ENCODE measurements around the gene S100A10. TPM values are rescaled to one million over a fixed set of nuclear protein-coding genes. Genes with fewer than 3 reads are reported as not detected.
A peak's percentile ranks its signal among the peaks of the same experiment; 100 is the strongest.

S100A10 gene
- polyA plus RNA-seq, 1 experiment = 200 TPM

GRCh38 chr1:152014943-152015342 is 21.3 kb upstream of the S100A10 start:
- no peak for DNase-seq (ENCODE audit: low read depth, low spot score)
- TF ChIP-seq, protein P1, sequence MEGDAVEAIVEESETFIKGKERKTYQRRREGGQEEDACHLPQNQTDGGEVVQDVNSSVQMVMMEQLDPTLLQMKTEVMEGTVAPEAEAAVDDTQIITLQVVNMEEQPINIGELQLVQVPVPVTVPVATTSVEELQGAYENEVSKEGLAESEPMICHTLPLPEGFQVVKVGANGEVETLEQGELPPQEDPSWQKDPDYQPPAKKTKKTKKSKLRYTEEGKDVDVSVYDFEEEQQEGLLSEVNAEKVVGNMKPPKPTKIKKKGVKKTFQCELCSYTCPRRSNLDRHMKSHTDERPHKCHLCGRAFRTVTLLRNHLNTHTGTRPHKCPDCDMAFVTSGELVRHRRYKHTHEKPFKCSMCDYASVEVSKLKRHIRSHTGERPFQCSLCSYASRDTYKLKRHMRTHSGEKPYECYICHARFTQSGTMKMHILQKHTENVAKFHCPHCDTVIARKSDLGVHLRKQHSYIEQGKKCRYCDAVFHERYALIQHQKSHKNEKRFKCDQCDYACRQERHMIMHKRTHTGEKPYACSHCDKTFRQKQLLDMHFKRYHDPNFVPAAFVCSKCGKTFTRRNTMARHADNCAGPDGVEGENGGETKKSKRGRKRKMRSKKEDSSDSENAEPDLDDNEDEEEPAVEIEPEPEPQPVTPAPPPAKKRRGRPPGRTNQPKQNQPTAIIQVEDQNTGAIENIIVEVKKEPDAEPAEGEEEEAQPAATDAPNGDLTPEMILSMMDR (IDR thresholded peaks at IDR 0.05; ENCODE audit: low read depth, low read length) = no peak
- CTCF ChIA-PET = interaction anchor here (1.2 to 7.0 kb wide), 4 partner anchors 14 to 80 kb away, joined by 3 to 85 read pairs (median 52); no protein-coding TSS in a partner anchor
- Histone ChIP-seq H3K27ac (ENCODE audit: low read depth, low read length) (no peak overlapping the region), H3K4me3 (ENCODE audit: low read depth, low read length) (no peak overlapping the region), H3K9me3 (ENCODE audit: control insufficient read depth, insufficient read depth, low read length) (no peaks in the 10 kb centered on the region), H3K27me3 (ENCODE audit: control insufficient read depth, insufficient read depth, low read length) (peaks cover 13% of the 10 kb centered on the region)
- POLR2A ChIA-PET = no interaction called here

DNA sequence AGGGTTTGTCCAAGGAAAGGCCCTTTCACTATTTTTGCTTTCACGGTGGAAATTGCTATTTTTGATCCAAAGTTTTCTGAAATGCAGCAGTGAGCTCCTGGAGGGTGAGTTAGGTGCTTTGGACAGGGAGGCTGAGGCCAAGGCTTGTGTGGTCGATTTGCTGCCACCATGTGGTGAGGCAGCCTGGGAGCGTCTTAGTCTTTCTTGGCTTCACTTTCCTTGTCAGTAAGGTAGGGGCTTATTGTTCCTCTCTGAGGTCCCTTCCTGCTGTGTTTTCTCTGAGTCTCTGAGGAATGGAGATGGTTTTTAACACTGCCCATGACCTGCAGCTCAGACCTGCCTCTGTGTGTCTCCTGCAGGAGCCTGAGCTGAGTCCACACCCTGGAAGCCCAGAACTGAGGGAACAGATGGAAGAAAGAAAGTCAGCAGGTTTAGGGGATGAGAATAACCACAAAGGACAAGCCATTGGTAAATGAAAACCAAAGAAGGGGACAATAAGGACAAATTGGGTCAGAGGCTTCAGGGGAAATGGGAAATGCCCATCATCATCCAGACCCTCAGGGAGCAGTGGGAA is 20.1 kb upstream of the S100A10 start:
- no peak for DNase-seq (ENCODE audit: low read depth, low spot score)
- Histone ChIP-seq H3K9me3 (ENCODE audit: control insufficient read depth, insufficient read depth, low read length) (no peaks in the 10 kb centered on the region), H3K27ac (ENCODE audit: low read depth, low read length) (no peak overlapping the region), H3K4me3 (ENCODE audit: low read depth, low read length) (no peak overlapping the region), H3K27me3 (ENCODE audit: control insufficient read depth, insufficient read depth, low read length) (peaks cover 24% of the 10 kb centered on the region)
- ChIA-PET CTCF (interaction anchor here (0.6 to 7.0 kb wide), 17 partner anchors 9 to 125 kb away, joined by 3 to 85 read pairs (median 4); partner anchors contain the start of gene S100A11), POLR2A (no interaction called here)
- TF ChIP-seq, protein P1 (IDR thresholded peaks at IDR 0.05; ENCODE audit: low read depth, low read length) = peak; percentile 76

DNA sequence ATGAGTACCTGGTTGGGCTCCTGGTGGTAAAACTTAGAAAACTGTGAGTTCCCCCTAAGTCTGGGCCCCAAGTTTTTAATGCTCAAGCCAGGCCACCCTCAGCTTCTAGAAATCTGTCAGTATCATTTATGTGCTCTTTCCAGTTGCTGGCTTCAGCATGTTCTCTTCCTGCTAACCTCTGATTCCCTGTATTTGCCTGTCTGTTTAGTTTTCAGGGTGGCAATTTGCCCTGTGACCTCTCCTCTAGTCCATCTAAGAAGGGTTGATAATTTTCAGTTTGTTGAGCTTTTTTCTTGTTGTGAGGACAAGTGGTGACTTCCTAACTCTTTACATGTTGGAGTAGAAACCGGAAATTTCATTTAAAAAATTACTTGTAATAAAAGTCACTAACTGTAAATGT is 16.0 kb upstream of the S100A10 start:
- Histone ChIP-seq H3K27ac (ENCODE audit: low read depth, low read length) (no peak overlapping the region), H3K4me3 (ENCODE audit: low read depth, low read length) (no peak overlapping the region), H3K9me3 (ENCODE audit: control insufficient read depth, insufficient read depth, low read length) (no peaks in the 10 kb centered on the region), H3K27me3 (ENCODE audit: control insufficient read depth, insufficient read depth, low read length) (peaks cover 44% of the 10 kb centered on the region)
- TF ChIP-seq, protein P1 (IDR thresholded peaks at IDR 0.05; ENCODE audit: low read depth, low read length) = no peak
- DNase-seq (ENCODE audit: low read depth, low spot score) = no peak
- POLR2A ChIA-PET = no interaction called here
- CTCF ChIA-PET = interaction anchor here (1.2 to 7.0 kb wide), 4 partner anchors 8 to 74 kb away, joined by 4 to 85 read pairs (median 8); no protein-coding TSS in a partner anchor

GRCh38 chr1:152007047-152007446 is 13.4 kb upstream of the S100A10 start:
- Histone ChIP-seq H3K4me3 (ENCODE audit: low read depth, low read length) (no peak overlapping the region), H3K27ac (ENCODE audit: low read depth, low read length) (no peak overlapping the region), H3K27me3 (ENCODE audit: control insufficient read depth, insufficient read depth, low read length) (peaks cover 50% of the 10 kb centered on the region), H3K9me3 (ENCODE audit: control insufficient read depth, insufficient read depth, low read length) (no peaks in the 10 kb centered on the region)
- TF ChIP-seq, protein P1 (IDR thresholded peaks at IDR 0.05; ENCODE audit: low read depth, low read length) = no peak
- POLR2A ChIA-PET = no interaction called here
- CTCF ChIA-PET = no interaction called here
- no peak for DNase-seq (ENCODE audit: low read depth, low spot score)

DNA sequence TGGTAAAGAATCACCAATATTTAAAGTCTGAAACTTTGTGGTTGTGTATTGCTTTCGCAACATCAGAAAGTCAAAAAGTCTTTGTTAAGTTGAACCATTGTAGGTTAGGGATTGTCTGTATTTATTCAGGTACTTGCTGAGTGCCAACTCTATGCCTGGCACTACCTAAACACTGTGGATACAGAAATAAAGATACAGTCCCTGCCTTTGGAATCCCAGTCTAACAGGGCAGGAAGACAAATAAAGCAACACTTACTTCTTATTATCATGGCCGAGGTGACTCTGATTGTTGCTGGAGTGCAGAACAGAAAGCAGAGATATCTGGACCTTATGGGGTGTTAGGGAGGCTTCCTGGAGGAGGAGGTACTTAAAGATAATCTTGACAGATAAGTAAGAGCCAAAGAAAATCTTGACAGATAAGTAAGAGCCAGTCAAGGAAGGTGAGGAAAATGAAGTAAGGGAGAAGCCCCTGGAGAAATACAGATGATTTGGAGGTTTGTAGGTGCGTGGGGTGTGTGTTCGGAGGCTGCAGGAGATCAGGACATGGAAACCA is 11.8 kb upstream of the S100A10 start:
- H3K9me3 ChIP-seq (ENCODE audit: control insufficient read depth, insufficient read depth, low read length) = no peaks in the 10 kb centered on the region
- no peak overlapping the region for H3K27ac ChIP-seq (ENCODE audit: low read depth, low read length)
- ChIA-PET CTCF (interaction anchor here (0.5 to 11.3 kb wide), 5 partner anchors 8 to 118 kb away, joined by 3 to 251 read pairs (median 85); no protein-coding TSS in a partner anchor), POLR2A (no interaction called here)
- no peak for DNase-seq (ENCODE audit: low read depth, low spot score)
- H3K27me3 ChIP-seq (ENCODE audit: control insufficient read depth, insufficient read depth, low read length) = peaks cover 50% of the 10 kb centered on the region
- H3K4me3 ChIP-seq (ENCODE audit: low read depth, low read length) = no peak overlapping the region
- TF ChIP-seq, protein P1 (IDR thresholded peaks at IDR 0.05; ENCODE audit: low read depth, low read length) = no peak

Measured in AG04450 (cell line).